HG02588 (cell line): Measurements from ENCODE around the gene CPT1C.

Experiments used
- ATAC-seq: cut with Tn5 transposase; IDR thresholded peaks from one replicate; pipeline ENCODE4 v1.9.1; 2021; ENCODE audit warnings: mild to moderate bottlenecking, moderate library complexity; ENCODE audit not compliant: unreplicated experiment

The CPT1C gene

DNA sequence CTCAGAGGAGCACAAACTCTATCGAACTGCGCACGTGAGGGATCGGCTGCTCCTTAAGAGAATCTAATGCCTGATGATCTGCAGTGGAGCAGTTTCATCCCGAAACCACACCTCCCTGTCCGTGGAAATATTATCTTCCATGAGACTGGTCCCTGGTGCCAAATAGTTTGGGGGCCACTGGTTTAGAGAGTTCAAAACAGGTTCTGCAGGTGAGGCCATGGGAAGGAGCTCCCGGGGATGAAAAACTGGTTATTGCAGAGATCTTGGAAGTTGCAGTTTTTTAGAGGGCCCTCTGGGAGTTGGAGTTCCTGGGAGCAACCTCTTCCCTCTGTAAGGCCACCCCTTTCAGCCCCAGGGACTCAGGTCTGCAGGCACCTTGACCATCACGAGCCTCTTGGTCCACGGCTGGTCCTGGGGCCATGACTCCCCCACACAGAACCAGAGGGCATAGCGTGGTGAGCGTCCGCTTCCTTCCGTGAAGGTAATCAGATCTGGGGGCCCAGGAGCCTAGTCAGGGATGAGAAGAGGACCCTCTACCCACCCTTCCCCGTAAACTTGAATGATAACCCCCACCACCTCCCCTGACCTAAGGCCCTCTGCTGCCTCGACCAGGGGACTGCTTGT, 30.5 kb upstream of the CPT1C start:
- ATAC-seq, result no peak

DNA sequence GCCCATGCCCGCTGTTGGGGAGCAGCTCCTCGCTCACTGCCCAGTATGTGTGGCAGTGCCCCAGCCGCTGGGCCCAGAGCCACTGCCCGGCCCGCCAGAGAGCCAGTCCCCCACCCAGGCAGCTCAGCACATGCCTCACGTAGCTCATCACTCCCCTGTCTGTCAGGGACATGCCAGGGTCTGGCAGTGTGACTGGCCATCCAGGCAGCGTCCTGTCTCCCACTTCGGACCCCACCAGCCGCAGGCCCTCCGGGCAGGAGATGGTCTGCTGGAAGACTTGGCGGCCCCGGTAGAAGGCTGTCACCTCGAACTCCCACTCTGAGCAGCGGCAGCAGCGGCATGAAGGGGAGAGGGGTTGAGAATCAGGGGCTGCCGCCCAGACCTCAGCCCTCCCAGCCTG, 28.9 kb upstream of the CPT1C start:
- no peak for ATAC-seq

DNA sequence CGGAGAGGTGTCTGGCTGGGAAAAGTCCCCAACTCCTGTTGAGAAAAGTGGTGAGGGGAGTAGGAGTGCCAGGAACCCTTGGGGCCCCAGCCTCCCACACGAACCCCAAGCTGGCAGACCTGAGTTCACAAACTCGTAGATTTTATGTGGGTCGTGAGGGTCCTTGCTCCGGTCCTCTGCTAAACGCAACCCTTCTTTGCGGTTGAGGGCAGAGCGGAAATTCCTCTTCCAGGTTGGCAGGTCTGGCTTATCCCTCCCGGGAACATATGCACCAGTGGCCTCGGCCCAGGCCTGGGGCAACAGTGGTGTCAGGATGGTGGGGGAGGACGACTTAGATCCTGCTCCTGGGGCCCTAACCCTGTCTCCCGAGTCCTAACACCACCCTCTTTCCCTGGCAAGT, 27.7 kb upstream of the CPT1C start:
- ATAC-seq, result no peak

DNA sequence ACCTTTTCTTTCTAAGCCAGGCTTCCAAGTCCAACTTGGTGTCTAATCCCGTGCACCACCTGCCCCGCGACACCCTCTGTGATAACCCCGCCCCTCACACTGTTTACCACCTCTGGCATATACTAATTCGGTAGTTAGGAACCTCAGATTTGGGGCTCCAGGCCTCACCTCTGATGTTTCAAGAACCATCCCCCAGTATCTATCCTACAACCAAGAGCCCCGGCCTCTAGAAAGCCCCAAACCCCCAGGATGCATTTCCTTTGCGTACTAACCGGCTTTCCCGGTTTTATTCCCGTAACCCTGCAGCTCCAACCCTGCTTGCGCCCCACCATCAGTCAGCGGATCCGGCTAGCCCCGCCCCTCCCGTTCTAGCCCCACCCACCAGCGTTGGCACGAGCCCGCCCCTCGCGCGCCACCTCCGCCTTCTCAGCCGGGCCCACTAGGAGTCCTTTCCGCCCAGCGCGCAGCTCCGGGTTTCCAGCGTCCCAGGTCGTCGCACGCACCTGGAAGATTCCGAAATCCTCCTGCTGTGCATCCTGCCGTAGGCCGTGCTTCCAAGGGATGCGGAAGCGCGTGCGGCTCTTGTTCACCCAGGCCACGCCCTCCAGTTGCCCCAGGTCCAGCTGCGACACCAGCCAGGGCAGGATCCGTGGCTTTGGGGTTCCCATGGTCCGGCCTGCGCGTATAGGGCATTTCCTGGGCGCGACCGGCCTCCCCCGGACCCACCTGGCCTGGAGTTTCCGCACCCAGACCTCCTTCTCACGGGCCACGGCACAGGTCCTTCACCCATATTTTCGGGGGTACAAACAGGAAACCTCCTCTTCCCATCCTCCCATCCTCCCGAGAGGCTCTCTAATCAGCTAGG, 26.5 kb upstream of the CPT1C start:
- ATAC-seq, result no peak

DNA sequence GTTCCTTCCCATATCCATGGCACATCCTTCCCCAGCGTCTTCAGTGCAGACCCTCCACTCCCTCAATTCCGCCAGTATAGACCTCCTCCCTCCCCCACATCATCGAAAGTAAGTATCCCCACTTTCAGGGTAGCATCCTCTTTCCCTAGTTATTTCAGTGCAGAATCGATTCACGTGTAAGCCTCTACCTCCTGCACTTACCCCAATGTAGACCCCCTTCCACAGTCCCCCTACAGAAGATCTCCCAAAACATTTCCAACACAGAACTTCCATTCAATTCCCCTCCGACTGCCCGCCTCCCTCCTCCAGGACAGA, 25.9 kb upstream of the CPT1C start:
- no peak for ATAC-seq

DNA sequence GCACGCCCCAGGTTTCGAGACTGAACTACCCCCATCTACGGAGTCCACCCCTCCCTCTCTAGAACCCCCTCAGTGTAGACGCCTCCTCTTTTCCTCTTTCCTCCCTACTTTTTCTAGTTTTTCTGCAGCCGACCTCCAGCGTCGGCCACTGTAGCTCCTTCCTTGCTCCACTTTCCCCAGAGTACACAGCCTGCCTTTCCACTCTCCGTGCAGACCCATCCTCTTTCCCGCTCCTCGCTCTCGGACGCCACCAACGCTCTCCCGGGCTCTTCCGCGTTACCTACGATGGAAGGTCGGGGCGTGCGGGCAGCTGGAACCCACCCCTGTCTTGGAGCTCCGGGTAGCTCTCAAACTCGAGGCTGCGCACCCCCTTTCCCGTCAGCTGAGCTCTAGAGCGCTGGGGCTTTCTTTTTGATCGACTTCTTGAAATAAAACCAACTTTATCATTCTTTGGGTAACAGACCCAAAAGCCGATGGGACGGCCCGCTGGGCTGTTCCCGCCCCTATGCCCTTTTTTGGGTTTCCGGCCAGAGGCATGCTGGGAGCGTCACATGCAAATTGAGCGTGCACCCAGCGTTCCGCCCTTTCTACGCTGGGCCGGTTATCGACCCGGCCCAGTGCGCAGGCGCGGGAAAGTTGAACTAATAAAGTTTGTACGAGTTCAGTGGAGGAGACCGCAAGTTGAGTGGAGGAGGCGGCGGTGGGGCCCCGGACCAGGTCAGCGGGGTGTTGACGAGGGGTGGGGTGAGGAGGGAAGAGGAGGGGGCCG, 25.4 kb upstream of the CPT1C start, which contains the start of the genes BCL2L12 and IRF3:
Gene BCL2L12 (plus strand): TSS at position 583 of the 769 bp plus-strand sequence. CDS start 760 bp downstream, outside the sequence.
Gene IRF3 (minus strand): TSS at position 507 of the 769 bp plus-strand sequence. CDS start 1,019 bp downstream, outside the sequence.
- ATAC-seq, result peak; percentile 78

DNA sequence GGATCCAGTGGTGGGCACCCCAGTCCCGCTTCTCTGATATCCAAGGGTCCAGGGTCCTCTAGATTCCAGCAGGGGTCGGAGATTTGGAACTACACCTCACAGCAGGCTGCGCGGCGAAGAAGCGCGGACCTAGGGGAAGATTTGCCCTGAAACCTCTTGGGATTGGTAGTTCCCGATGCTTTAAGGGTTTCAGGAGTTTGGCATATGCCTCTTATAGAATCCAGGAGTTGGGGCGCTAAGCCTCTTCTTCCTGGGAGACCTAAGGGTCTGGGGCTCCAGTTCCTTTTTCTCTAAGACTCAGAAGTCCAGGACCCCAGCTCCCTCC, 24.8 kb upstream of the CPT1C start:
- ATAC-seq, result peak; percentile 4

DNA sequence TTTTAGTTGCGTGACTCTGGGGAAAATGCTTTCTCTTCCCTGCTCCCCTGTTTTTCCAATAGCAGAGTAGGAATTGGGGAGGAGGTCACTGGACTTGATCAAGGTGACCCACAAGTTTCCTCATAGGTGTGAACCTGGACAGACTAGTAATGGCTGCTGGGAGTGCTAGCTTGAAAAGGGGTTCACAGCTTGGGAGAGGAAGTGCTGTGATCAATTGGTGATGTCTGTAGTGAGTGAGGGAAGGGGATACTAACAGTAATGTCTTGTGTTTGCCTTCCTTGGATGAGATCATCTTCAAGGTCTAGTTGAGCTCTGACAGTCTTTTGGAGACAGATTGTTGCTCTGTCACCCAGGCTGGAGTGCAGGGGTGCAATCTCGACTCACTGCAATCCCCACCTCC, 23.4 kb upstream of the CPT1C start:
- no peak for ATAC-seq

DNA sequence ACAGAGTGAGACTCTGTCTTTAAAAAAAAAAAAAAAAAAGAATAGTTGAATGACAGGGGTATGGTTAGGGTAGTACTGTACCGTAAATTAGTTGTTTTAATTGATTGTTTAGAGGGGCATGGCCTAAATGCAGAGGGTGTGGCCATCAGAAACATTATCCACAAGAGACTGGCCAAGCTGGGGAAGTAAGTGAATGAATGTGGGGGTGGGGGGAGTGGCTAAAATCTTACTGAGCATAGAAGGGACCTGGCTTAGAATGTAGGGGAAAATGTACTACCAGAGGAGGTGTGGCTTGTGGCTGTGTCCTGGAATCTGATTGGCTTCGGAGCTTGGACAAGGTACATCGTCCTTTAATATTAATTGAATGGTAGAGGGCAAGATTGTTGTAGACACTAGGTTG, 21.4 kb upstream of the CPT1C start:
- no peak for ATAC-seq

DNA sequence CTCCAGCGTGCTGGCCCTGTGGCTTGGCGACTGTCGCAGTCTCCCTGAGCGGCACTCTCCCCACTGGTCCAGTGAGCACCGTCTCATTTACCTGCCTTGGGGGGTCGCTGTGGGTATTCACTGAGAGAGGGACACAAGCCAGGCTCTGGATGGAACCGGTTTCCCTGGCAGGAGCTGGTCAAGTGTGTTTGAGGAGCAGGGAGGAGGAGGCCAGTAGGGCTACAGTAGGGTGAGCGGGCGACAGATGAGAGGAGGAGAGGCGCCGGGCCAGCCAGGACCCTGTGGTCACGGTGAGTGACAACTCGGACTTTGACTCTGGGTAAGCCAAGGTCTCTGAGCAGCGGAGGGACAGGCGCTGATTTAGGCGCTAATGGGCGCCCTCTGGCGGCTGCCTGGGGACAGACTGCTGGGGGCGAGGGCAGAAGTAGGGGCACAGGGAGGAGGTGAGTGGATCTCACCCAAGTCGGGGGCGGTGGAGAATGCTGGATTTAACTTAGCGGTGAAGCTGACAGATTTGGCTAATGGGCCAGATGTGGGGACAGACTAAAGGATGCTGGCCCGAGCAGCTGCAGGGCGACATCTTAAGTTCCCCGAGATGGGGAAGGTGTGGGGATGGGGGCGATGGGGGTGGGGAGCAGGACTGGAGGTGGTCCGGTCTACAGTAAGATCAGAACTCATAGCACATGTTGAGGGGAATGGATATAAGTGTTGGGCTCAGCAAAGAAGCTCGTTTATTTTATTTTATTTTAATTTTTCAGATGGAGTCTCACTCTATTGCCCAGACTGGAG, 18.6 kb upstream of the CPT1C start:
- ATAC-seq, result no peak

DNA sequence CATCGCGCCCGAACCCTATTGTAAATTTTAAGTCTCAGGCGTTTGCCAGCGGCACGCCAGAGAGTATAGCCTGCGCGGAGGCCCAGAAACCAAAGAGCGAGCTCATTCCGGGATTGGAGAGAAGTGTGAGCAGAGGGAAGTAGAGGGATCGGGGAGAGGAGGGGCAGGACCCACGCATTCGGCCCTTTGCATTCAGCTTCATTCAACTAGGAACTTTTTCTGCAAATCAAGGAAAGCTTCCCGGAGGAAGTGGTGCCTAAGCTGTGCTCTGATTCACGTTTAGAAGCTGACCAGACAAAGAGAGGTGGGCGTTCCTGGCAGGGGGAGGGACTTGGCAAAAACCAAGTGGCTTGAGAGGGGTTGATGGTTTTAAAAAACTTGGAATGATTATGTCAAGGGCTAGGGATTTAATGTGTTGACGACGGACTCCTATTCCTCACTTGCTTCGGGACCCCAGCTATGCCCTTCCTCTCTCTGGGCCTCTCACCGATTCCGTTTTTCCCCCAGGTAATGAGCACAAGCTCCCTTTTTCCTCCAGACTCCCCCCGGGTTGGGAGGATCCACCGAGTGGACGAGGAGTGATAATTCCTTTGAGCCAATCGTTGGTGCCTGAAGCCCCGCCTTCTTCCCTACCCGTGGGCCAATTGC, 14.7 kb upstream of the CPT1C start:
- ATAC-seq, result peak; percentile 19

DNA sequence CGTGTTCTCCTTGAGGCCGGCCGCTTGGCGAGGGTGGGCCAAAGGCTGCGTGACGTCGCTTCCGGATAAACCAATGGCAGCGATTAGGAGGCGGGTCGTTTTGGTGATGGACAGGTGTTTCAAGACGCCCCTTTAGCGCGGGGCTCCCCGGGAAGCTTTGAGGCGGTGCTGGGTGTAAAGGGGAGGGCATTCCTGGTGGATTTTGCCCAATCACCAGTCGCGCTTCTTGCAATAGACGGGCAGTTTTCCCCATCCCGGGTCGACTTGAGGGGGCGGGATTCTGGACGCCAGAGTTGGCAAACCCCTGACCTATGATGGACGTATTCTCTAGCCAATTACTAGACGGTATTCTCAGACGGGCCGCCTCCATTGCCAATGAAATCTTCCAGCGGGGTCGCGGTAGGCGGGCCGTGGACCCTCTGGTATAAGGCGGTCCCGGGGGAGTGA, 14.1 kb upstream of the CPT1C start:
- ATAC-seq, result peak; percentile 60

DNA sequence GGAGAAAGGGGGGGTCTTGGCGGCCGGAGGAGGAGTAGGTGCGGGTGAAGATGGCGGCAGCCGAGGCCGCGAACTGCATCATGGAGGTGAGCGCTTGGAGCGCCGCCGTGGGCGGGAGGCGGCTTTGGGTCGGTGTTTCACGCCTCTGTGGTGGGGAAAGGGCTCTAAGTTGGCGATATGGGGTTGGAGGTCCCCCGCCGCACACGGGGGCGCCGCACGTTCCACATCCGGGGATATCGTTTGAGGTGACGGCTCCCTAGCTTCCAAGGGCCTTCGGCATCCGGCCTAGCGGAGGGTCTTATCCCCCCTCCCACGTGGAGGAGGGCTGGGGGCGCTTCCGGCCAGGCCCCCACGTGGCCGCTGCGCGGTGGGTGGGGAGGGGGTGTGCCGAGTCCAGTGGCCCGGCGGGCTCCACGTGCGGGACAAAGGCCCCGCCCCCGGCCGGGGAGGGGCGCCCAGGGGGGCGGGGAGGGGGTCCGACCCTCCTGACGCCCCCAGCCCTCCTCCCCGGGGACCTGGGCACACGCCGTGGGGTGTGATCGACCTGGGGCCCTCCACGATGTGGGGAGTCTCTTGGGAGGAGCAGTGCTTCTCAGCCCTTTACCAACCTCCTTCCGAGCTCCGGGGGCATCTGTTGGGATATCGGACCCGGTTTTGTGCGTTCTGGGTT, 13.6 kb upstream of the CPT1C start, which contains the start of gene PRMT1:
Gene PRMT1 (plus strand): TSS at position 41 of the 670 bp plus-strand sequence. CDS start 10 bp downstream, at position 51.
- no peak for ATAC-seq

DNA sequence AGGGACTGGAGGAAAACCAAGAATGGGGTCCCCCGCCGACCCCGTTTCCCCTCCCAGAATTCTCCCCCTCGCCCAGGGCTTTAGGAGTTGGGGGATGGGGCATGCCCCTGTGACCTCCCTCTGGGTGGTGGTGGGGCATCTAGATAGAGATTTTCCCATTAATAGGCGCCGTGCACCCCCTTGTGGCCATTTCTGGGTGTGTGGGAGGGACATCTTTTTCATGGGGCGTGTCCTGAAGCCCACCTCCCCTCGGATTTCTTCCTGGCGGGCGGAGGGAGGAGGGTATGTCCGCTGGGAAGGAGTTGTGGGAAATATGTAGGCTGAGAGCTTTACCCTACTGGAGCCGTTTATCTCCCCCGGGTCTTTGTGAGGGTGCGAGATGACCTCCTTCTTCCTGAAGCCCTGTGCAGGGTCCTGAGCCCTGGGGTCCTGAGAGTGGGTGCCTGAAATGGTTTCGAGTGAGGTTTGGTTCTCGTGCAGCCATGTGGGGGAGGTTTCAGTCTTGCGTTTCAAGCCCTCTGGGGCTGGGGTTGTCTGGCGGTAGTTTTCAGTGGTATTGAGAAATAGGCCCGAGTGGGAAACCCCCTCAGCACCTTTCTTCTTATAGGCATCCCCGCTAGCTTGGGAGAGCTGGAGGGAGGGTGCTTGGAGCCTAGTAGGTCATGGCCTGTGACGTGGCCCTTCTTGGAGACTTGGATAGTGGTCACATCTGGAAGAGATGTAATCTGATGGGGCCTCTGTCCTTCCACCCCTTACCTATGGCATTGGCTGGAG, 12.8 kb upstream of the CPT1C start:
- ATAC-seq, result no peak

DNA sequence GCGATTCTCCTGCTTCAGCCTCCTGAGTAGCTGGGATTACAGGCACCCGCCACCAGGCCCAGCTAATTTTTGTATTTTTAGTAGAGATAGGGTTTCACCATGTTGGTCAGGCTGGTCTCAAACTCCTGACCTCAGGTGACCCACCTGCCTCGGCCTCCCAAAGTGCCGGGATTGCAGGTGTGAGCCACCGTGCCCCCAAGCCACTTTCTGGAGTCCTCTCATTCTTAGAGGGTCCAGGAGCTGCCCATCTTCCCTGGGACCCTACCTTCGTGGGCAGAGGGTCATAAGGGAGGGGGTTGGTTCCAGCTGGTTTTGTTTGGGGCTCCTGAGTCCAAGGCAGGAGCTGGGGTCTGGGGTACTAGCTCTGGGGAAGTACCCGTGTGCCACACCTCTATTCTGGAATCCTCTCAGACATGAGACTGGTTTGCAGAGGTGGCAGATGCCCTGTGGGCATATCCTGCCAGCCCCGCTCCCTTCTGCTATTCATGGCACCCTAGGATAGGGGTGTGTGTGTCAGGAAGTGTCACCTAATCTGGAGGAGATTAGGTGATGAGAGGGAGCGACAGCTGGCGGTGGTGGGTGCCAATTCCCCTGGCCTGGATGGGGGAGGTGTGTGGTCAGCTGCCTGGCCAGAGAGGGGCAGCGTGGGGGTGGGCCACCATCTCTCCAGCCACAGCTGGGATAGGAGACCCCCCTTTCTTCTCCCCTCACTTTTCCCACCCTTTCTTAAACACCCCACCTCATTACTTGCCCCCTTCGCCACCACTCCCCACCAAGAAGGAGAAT, 11.7 kb upstream of the CPT1C start:
- ATAC-seq, result no peak

DNA sequence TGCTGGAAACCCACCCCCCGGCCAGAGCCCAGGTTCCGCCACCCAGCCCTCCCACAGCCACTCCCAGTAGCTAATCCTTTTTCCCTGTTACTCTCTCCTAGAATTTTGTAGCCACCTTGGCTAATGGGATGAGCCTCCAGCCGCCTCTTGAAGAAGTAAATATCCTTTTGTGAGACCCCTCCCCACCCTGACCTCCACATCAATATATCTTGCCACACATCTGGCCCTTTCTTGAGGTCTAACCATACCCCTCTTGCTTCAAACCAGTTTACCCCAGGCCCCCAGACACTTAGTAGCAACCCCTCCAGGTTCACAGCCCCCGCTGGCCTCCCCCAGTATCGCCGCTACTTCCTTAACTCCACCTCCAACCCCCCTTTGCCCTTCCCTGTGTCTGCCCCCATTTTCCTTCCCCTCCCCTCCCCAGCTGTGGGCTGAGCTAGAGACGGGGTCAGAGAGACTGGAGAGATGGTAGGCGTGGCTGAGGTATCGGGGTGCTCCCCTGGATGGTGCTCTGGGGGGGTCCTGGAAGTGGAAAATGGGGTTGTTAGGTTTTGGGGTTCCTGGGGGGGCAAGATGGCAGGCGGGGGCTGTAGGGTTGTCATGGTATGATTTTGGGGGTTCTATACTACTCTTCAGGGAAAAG, 11.0 kb upstream of the CPT1C start:
- no peak for ATAC-seq

DNA sequence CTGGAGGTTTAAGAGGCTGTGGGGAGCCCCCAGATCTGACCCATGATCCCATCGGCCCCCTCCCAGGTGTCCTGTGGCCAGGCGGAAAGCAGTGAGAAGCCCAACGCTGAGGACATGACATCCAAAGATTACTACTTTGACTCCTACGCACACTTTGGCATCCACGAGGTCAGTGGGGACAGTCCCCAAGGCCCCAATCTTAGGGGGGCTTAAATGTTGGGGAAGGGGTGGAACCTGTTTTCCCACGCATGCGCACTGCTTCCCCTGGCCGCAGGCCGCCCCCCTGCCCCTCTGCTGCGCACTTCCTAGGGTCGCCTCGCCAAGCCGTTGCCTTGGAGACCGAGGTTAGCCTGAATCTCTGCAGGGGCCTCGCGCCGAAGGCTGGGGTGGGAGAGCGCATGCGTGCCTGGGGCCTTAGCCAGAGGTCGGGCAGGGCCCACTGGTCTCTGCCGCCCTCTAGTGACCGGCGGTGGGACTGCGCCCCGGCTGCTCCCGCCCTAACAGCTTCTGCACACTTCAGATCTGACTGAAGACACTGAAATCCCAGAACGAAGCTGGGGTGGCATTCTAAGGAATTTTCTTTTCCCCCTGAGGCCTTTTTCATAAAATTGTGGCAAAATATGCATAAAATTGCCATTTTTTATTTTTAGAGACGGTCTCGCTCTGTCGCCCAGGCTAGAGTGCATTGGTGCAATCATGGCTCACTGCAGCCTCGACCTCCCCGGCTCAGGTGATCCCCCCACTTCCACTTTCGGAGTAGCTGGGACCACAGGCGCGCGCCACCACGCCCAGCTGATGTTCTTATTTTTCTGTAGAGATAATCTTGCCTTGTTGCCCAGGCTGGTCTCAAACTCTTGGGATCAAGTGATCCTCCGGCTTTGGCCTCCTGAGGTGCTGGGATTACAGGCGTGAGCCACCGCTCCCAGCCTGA, 10.2 kb upstream of the CPT1C start:
- ATAC-seq, result no peak
